Neural cell (in vitro differentiated cells): ENCODE measurements around the gene ZNF552.

Experiments
- CTCF ChIP-seq: fragments of 450-650 bp; IDR thresholded peaks from 2 replicates; pipeline ENCODE4 v1.5.1; 2014; ENCODE audit warnings: antibody characterized with exemption, mild to moderate bottlenecking, moderate library complexity; ENCODE audit not compliant: poor library complexity, severe bottlenecking
- EP300 ChIP-seq: fragments of 450-650 bp; conservative IDR thresholded peaks from 2 replicates; pipeline ENCODE4 v1.6.1; 2014; ENCODE audit warnings: antibody characterized with exemption, mild to moderate bottlenecking, moderate library complexity; ENCODE audit not compliant: poor library complexity, severe bottlenecking
- RAD21 ChIP-seq: fragments of 450-650 bp; conservative IDR thresholded peaks from 2 replicates; pipeline ENCODE4 v1.6.1; 2014; ENCODE audit warnings: antibody characterized with exemption, mild to moderate bottlenecking, moderate library complexity
- TAF1 ChIP-seq: IDR thresholded peaks from 2 replicates; pipeline ENCODE4 v1.6.1; 2012; ENCODE audit warnings: low read depth

DNA sequence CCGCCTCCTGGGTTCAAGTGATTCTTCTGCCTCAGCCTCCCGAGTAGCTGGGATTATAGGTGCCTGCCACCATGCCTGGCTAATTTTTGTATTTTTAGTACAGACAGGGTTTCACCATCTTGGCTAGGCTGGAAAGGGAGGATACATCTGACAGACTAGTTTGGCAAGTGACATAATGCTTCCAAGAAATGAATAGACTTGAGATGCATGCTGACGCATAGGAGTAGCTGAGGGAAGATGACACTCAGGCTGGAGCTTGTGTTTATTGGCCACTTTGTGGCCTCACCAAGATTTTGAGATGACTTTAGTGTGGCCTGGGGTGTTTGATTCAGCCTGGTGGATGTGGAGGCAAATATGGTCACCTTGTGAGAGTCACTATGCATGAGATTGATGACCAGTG, 41.2 kb downstream of the ZNF552 start:
- no peak for TF ChIP-seq RAD21
- no peak for TF ChIP-seq CTCF
- no peak for TF ChIP-seq EP300
- TF ChIP-seq TAF1: no peak
